A549 (cell line): ENCODE measurements around the gene ZNF525.
"Not testable (repeated sequence)": the region's sequence is repeated elsewhere in the genome, so short reads cannot be mapped to it uniquely, and the experiment has no call there.

ENCODE experiments used
- CHD2 ChIP-seq: fragments of 150-350 bp; IDR thresholded peaks from 2 replicates; pipeline ENCODE4 v1.6.1; 2014; ENCODE audit warnings: low read length; ENCODE audit not compliant: partially characterized antibody
- CTCF ChIP-seq: fragments of >200 bp; sonication (Bioruptor Twin); formaldehyde crosslinking; IDR thresholded peaks from 3 replicates; pipeline ENCODE4 v1.5.1; 2016
- EP300 ChIP-seq, 2 experiments: fragments of >200 bp; sonication (Bioruptor Twin); formaldehyde crosslinking; IDR thresholded peaks; 2 replicates in 1 of 2; 3 replicates in 1 of 2; pipeline ENCODE4 v1.6.1; 2016 to 2017
- POLR2A ChIP-seq: IDR thresholded peaks from 2 replicates; pipeline ENCODE4 v1.6.1; 2012; ENCODE audit warnings: mild to moderate bottlenecking, low read length

- TF ChIP-seq CHD2; CTCF; EP300 (IDR thresholded peaks at IDR 0.05); POLR2A: not testable (repeated sequence)
These were observed 21.1 kb upstream of the ZNF525 start for GRCh38 chr19:53344403-53344802.
